ENCODE results near the gene TPM3. TPM values are rescaled to one million over a fixed set of nuclear protein-coding genes. Genes with fewer than 3 reads are reported as not detected.

TPM3 gene
- total and polyA plus RNA-seq, 2 of the 8 experiments (the other 6 are each of a cell fraction or from before 2014, with no cell fraction given) = 278 to 572 TPM

- Histone ChIP-seq H2AK5ac (ENCODE audit: low read depth, low read length) (no peak overlapping the region), H3K14ac (ENCODE audit: insufficient read length) (no peak overlapping the region), H3K4me1 (replicated peaks in 1 of 4; ENCODE audit: control insufficient read depth in 3 of 4, insufficient read depth in 4 of 4, low read length in 3 of 4) (peaks cover 0 to 3% (median 0%) of the 10 kb centered on the region in 4 experiments; a peak in 2 of 7 replicates), H3K4me2 (ENCODE audit: insufficient read depth in 1 of 2, low read depth in 2 of 2, low read length in 2 of 2) (no peak overlapping the region), H2BK120ac (replicated peaks; ENCODE audit: low read depth, low read length) (no peak overlapping the region), H4K91ac (replicated peaks; ENCODE audit: insufficient read length, low read length) (no peak overlapping the region), H4K20me1 (replicated peaks in 1 of 2; ENCODE audit: control insufficient read depth in 1 of 2, insufficient read depth in 2 of 2, low read length in 2 of 2) (peaks cover 7 to 10% of the 10 kb centered on the region in 2 experiments), H3K27ac (ENCODE audit: low read depth, low read length) (no peak overlapping the region), H3K9me3 (ENCODE audit: insufficient read depth in 2 of 2, low read depth in 1 of 2, low read length in 1 of 2) (no peaks in the 10 kb centered on the region), H3K79me2 (ENCODE audit: control insufficient read depth in 1 of 2, insufficient read depth in 2 of 2, low read length in 2 of 2) (peaks cover 36 to 90% of the 10 kb centered on the region in 2 experiments), H3K4me3 (ENCODE audit: extremely low read depth in 1 of 4, insufficient read depth in 2 of 4, low read depth in 3 of 4, low read length in 4 of 4) (no peak overlapping the region), H3K23me2 (ENCODE audit: low read depth, low read length) (no peaks in the 10 kb centered on the region), H2BK20ac (ENCODE audit: low read length) (no peak overlapping the region), H3K9ac (replicated peaks in 1 of 4; ENCODE audit: extremely low read depth in 1 of 4, low read depth in 3 of 4, low read length in 3 of 4) (no peak overlapping the region), H3K18ac (ENCODE audit: extremely low read depth, low read length) (no peak overlapping the region), H2AFZ (ENCODE audit: low read length) (no peak overlapping the region), H4K5ac (ENCODE audit: insufficient read length, low read depth, low read length) (no peak overlapping the region), H3K36me3 (ENCODE audit: control insufficient read depth in 2 of 4, insufficient read depth in 4 of 4, low read length in 3 of 4) (peaks cover 27 to 51% (median 39%) of the 10 kb centered on the region in 4 experiments), H4K8ac (ENCODE audit: extremely low read depth, insufficient read depth, low read length) (no peak overlapping the region; the same call in 1 of the 2 replicates), H3K79me1 (ENCODE audit: low read depth, low read length) (peaks cover 4% of the 10 kb centered on the region; the same call in 1 of the 2 replicates), H3K23ac (ENCODE audit: insufficient read length) (no peak overlapping the region), H2BK12ac (ENCODE audit: low read depth, low read length) (no peak overlapping the region), H3K4ac (replicated peaks; ENCODE audit: insufficient read length, low read depth, low read length) (no peak overlapping the region), H3K27me3 (replicated peaks in 1 of 4; ENCODE audit: control insufficient read depth in 3 of 4, extremely low read depth in 1 of 4, insufficient read depth in 3 of 4, low read length in 3 of 4) (no peaks in the 10 kb centered on the region), H3K56ac (replicated peaks; ENCODE audit: insufficient read length, low read depth, low read length) (no peak overlapping the region), H2BK15ac (ENCODE audit: low read length) (no peak overlapping the region), H2BK5ac (ENCODE audit: low read depth, low read length) (no peak overlapping the region)
- no peak for TF ChIP-seq CTBP2 (IDR thresholded peaks at IDR 0.05; ENCODE audit: borderline replicate concordance, insufficient read depth, insufficient read length, low read length)
- TF ChIP-seq BRCA1 (IDR thresholded peaks at IDR 0.05; ENCODE audit: low read depth, low read length) = no peak
- TF ChIP-seq RXRA (IDR thresholded peaks at IDR 0.05; ENCODE audit: insufficient read depth, low read depth, low read length) = no peak
- TF ChIP-seq NRF1 (IDR thresholded peaks at IDR 0.05; ENCODE audit: low read depth, low read length) = no peak
- TF ChIP-seq KDM5A (IDR thresholded peaks at IDR 0.05; ENCODE audit: low read length) = no peak
- no peak for TF ChIP-seq POLR2A (IDR thresholded peaks at IDR 0.05; ENCODE audit: control extremely low read depth in 1 of 2, low read depth in 2 of 2, low read length in 2 of 2)
- no peak for TF ChIP-seq NANOG (IDR thresholded peaks at IDR 0.05; ENCODE audit: insufficient read depth, low read depth, low read length, poor library complexity, severe bottlenecking)
- no peak for TF ChIP-seq TAF1 (IDR thresholded peaks at IDR 0.05; ENCODE audit: low read depth, low read length)
- no peak for TF ChIP-seq SIRT6 (IDR thresholded peaks at IDR 0.05; ENCODE audit: low read length)
- no peak for TF ChIP-seq PHF8 (conservative IDR thresholded peaks at IDR 0.05; ENCODE audit: low read depth, low read length)
- no peak for TF ChIP-seq EP300 (IDR thresholded peaks at IDR 0.05; ENCODE audit: borderline replicate concordance in 1 of 2, low read depth in 2 of 2, low read length in 2 of 2)
- no peak for TF ChIP-seq CEBPB (IDR thresholded peaks at IDR 0.05; ENCODE audit: low read depth, low read length)
- no peak for TF ChIP-seq SIX5 (IDR thresholded peaks at IDR 0.05; ENCODE audit: low read depth, low read length)
- no peak for DNase-seq (ENCODE audit: low read depth in 1 of 2, low spot score in 2 of 2)
- WGBS, 2 experiments (ENCODE audit: extremely low coverage in 1 of 2, insufficient coverage in 1 of 2, insufficient read length in 1 of 2, insufficient replicate concordance in 2 of 2, low coverage in 1 of 2, low lambda C conversion rate in 2 of 2, missing lambda C conversion rate in 1 of 2) = 93% methylated on average over 2 of the region's 2 CpGs; no CpG with 5 or more reads in 1 of the 2 experiments
- FAIRE-seq = no peak
- POLR2A ChIA-PET (ENCODE audit: partially characterized antibody) = interaction anchor here (0.9 to 9.0 kb wide), 4 partner anchors 11 to 45 kb away, joined by 3 to 107 read pairs (median 4); no protein-coding TSS in a partner anchor
- CTCF ChIA-PET (ENCODE audit: partially characterized antibody) = no interaction called here
These were observed 33.5 kb upstream of the TPM3 start for GRCh38 chr1:154225370-154225769.
